ENCODE results near the gene CYGB. TPM values are rescaled to one million over a fixed set of nuclear protein-coding genes. Genes with fewer than 3 reads are reported as not detected.

The CYGB gene
- polyA plus RNA-seq, 1 of the 3 experiments (the other 2 are of a cell fraction), result 1.7 TPM

GRCh38 chr17:76501018-76501826 lies 36.3 kb downstream of the CYGB start, which contains the start of gene RHBDF2 (continued):
- TF ChIP-seq EP300 (IDR thresholded peaks at IDR 0.05; ENCODE audit: borderline replicate concordance in 1 of 2, low read depth in 1 of 2, low read length in 1 of 2) (no peak), IRF3 (IDR thresholded peaks at IDR 0.05; ENCODE audit: low read depth, low read length) (no peak), FOSL2 (IDR thresholded peaks at IDR 0.05; ENCODE audit: borderline replicate concordance, low read depth) (no peak), TAF1 (IDR thresholded peaks at IDR 0.05; ENCODE audit: borderline replicate concordance, low read depth, low read length) (0 out of 2 replicates have a peak, but pooled peaks have one; percentile 18), PBX3 (IDR thresholded peaks at IDR 0.05) (no peak), GABPA (IDR thresholded peaks at IDR 0.05; ENCODE audit: low read depth) (no peak), USF1 (IDR thresholded peaks at IDR 0.05; ENCODE audit: borderline replicate concordance, low read depth) (peak; percentile 57), SMC3 (IDR thresholded peaks at IDR 0.05; ENCODE audit: low read depth, low read length) (no peak), TEAD4 (IDR thresholded peaks at IDR 0.05; ENCODE audit: borderline replicate concordance, insufficient read depth) (no peak), NFIC (IDR thresholded peaks at IDR 0.05; ENCODE audit: borderline replicate concordance) (no peak), SIN3A (IDR thresholded peaks at IDR 0.05; ENCODE audit: borderline replicate concordance, low read depth, low read length) (no peak), RFX5 (IDR thresholded peaks at IDR 0.05; ENCODE audit: low read length) (no peak), YY1 (IDR thresholded peaks at IDR 0.05; ENCODE audit: low read depth) (no peak), ZBTB33 (IDR thresholded peaks at IDR 0.05; ENCODE audit: borderline replicate concordance, low read depth) (no peak), RAD21 (IDR thresholded peaks at IDR 0.05; ENCODE audit: low read length) (no peak), TCF12 (IDR thresholded peaks at IDR 0.05) (no peak), RCOR1 (IDR thresholded peaks at IDR 0.05; ENCODE audit: low read length) (no peak), JUND (IDR thresholded peaks at IDR 0.05) (no peak), MXI1 (IDR thresholded peaks at IDR 0.05; ENCODE audit: low read depth, low read length) (peak; percentile 94), GATA2 (CRISPR knock-in tag; IDR thresholded peaks at IDR 0.05) (no peak), POLR2AphosphoS5 (IDR thresholded peaks at IDR 0.05; ENCODE audit: low read depth, low read length) (peak; percentile 72), USF2 (IDR thresholded peaks at IDR 0.05; ENCODE audit: borderline replicate concordance, low read depth, low read length) (peak; percentile 11; the same call in 1 of the 2 replicates)

Measured in SK-N-SH (cell line).